OCI-M1 (cell line): ENCODE data around the gene TTLL10.
"Not testable (repeated sequence)": the region's sequence is repeated elsewhere in the genome, so short reads cannot be mapped to it uniquely, and the experiment has no call there.

Experiments
- DNase-seq: peaks from one replicate; lab custom pipeline; 2025; lab: John Stamatoyannopoulos, UW

Gene TTLL10

DNA sequence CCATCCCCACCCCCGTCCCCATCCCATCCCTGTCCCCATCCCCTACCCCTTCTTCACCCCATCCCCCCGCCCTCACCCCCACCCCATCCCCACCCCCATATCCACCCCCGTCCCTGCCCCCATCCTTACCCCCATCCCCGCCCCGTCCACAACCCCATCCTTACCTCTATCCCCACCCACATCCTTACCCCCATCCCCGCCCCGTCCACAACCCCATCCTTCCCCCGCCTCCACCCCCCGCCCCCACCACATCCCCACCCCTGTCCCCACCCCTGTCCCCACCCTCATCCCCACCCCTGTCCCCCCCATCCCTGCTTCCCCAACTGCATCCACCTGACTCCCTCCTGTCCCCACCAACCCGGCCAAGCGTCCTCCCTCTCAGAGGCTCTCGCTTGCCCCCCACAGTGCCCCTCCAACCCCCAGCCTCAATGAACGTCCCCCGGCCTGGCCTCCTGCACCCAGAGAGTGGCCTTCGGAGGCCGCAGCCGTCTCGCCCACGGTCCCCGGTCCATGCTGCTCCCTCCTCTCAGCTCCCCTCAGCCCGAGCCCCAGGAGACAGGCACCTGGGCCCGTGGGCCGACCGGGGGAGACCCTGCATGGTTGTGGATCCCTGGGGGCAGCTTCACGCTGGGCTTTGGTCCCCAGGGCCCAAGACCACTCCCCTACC is 32.3 kb upstream of the TTLL10 start:
- DNase-seq, result no peak

GRCh38 chr1:1141911-1142250 is 31.8 kb upstream of the TTLL10 start:
- DNase-seq, result no peak

- not testable (repeated sequence) for DNase-seq
Observed at GRCh38 chr1:1142352-1142751, 31.3 kb upstream of the TTLL10 start.

DNA sequence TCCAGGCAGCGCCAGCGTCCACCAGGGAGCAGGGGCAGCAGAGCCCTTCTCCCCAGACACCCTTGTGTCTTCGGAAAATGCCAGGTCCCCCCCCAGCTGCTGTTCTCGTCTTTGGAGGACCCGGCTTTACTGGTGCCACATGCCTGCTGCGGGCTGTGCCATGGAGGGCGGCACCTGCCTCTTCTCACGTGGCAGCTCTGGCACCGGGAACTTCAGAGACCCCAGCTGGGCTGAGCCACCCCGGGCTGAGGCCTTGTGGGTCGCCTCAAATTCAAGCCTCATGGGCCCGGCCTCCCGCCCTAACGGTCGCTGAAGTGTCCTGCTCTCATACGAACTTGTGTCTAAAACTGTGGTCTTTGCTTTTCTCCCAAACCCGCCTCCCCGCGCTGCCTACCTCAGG is 30.8 kb upstream of the TTLL10 start:
- DNase-seq, result no peak

- no peak for DNase-seq
Observed at GRCh38 chr1:1143636-1144035, 30.0 kb upstream of the TTLL10 start.

GRCh38 chr1:1144122-1144842 is 29.4 kb upstream of the TTLL10 start:
- DNase-seq, result no peak

DNA sequence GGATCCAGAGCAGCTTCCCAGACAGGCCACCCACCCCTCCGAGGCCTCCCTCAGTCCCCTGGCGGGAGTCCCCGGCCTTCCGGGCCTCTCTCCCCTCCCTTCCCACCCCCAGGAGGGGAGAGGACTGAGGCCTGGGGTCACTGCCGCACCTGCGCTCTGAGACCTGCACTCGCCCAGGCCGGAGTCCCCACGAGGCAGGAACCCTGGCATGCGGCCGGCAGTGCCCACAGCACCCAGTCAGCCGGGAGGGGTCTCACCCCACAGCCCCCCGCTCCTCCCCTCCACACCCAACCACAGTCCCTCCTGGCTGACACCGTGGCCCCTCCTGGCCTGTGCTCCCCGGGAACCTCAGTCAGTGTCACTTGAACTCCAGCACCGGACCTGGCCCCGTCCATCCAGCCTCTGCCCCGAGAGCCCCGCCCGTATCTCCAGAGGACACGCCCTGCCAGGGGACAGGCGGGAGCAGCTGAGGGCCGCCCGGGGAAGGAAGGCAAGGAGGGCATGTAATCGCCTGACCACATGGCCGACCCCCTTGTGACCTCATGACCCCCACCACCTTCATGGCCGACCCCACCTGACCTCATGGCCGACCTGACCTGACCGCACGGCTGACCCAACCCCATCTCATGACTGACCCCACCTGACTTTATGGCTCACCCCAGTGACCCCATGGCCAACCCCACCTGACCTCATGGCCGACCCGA is 28.7 kb upstream of the TTLL10 start:
- no peak for DNase-seq

- no peak for DNase-seq
Observed at GRCh38 chr1:1145547-1145914, 28.1 kb upstream of the TTLL10 start.

DNA sequence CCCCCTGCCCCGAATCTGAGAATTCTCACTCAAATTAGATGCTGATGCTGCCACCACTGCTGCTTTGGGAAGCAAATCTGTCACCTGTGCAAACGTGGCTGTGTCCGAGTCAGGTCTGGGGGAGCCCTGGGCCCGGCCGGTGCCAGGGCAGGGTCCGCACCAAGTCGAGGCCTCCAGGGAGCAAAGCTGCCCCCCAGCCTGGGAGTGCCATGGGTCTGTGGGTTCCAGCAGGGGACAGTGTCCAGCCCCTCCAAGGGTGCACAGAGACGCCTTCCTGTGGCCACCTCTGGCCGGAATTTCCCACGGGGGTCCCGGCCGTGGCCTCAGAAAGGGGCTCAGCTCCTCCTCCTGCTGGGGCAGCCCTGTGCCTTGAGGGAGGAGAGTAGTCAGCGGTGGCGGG is 27.7 kb upstream of the TTLL10 start:
- DNase-seq, result no peak

- DNase-seq, result no peak
Observed at GRCh38 chr1:1146596-1146995, 27.1 kb upstream of the TTLL10 start.

DNA sequence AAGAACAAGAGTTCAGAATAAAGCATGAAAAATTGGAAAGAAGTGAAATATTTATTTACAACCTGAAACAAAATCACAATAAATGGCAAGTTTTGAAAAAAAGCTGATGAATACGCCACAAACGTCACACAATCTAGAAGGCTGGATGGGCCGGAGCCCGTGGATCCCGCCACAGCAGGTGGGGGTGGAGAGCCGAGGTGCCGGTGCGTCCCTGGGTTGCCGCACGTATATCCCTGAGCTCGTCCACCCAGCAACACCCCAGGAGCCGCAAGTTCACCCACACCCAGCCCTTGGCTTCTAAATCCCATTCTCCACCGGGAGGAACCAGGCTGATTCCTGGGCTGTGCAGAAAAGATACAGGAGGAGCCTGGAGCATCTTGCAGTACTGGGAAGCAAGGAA is 25.6 kb upstream of the TTLL10 start:
- DNase-seq, result no peak

DNA sequence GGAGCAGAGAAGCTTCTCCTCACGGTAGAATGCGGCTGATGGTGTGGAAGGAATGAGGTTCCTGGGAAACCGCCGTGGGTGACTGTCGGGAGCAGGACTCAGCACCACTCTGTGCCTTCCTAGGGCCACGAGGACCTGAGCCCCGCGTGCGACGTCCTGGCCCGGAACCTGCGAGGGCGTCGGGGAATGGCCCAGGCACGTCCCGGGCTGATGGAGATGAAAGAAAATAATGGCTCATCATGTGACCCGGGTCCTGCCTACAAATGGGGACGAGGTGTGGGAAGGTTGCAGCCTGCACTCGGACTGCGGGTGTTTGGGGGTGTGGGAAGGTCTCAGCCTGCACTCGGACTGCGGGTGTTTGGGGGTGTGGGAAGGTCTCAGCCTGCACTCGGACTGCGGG is 25.1 kb upstream of the TTLL10 start:
- no peak for DNase-seq

DNA sequence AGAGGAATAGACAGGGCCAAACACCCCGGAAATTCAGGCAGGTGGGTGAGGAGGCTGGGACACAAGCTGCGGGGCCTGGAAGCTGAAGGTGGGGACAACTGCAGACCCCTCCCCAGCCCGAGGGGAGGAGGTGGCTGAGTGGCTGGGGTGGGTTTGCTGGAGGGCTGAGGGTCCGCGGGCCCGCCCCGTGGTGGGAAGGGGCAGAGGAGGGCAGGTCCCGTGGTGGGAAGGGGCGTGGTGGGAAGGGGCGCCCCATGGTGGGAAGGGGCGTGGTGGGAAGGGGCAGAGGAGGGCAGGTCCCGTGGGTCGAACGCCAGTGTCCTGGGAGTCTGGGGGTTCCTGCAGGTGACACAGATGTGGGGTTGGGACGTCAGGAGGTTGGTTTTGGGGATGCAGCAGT is 24.3 kb upstream of the TTLL10 start:
- DNase-seq, result no peak

DNA sequence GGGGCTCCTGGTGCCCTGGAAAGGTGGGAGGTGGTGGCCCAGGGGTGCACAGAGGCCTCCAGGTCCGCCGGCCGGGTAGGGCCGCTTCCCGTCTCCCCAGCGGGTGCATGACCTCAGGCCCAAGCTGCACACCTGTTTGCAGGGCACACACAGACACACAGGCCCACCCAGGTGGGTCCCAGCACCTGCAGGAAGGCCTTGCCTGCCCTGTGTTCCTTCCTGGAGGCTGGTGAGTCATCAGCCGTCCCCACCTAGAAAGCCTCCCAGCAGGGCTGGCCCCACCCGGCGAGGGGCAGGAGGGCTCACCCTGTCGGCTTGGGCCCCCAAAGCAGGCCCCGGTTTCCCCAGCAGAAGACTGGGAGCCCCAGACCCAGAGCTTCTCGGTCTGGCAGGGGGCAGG is 23.6 kb upstream of the TTLL10 start:
- no peak for DNase-seq

DNA sequence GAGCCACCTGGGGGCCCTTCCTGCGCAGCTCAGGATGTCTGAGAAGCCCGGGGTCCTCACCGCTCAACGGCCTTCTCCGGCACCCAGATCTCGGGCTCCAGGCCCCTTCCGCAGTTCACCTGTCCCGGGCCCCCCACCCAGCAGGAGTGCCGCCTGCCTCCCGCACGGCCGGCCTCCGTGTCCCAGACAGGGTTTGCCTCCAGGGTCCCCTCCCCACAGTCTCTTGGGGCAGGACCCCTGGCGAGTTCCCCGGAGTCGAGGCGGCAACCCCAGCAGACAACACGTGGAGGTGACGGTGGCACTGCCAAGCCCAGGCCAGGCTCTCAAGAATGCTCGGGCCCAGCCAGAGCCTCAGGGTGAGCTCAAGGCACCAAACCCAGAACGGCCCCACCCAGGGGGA is 22.4 kb upstream of the TTLL10 start:
- no peak for DNase-seq

DNA sequence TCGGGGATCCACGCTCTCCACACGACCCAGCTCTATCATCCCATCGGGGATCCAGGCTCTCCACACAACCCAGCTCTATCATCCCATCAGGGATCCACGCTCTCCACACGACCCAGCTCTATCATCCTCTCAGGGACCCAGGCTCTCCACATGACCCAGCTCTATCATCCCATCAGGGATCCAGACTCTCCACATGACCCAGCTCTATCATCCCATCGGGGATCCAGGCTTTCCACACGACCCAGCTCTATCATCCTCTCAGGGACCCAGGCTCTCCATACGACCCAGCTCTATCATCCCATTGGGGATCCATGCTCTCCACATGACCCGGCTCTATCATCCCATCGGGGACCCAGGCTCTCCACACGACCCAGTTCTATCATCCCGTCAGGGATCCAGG is 21.2 kb upstream of the TTLL10 start:
- not testable (repeated sequence) for DNase-seq

DNA sequence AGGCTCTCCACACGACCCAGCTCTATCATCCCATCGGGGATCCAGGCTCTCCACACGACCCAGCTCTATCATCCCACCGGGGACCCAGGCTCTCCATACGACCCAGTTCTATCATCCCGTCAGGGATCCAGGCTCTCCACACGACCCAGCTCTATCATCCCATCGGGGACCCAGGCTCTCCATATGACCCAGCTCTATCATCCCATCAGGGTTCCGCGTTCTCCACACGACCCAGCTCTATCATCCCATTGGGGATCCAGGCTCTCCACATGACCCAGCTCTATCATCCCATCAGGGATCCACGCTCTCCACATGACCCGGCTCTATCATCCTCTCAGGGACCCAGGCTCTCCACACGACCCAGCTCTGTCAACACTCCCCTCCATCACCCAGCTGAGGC is 20.5 kb upstream of the TTLL10 start:
- DNase-seq, result not testable (repeated sequence)

DNA sequence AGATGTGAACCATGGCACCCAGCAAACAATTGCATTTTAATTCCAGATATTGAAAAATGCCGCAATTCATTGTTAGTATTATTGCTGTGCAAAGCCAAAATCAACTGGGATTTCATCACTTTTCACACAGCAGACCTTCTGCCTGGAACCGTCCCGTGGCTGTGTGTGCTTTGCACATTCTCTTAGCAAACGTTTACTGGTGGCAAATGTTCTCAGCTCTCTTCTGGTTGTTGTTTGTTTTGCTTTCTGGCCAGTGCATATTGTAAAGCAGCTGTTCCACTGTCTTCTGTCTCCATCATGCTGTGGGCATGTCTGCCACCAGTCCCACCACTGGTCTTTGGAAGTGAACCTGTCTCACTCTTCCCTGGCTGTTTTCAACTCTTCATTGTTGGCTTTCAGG is 19.8 kb upstream of the TTLL10 start:
- no peak for DNase-seq

- no peak for DNase-seq
Observed at GRCh38 chr1:1155258-1155657, 18.4 kb upstream of the TTLL10 start.

GRCh38 chr1:1156140-1157032 is 17.3 kb upstream of the TTLL10 start:
- no peak for DNase-seq

- DNase-seq, result no peak
Observed at GRCh38 chr1:1157033-1157365, 16.7 kb upstream of the TTLL10 start.

GRCh38 chr1:1157426-1157913 is 16.2 kb upstream of the TTLL10 start:
- DNase-seq, result peak; percentile 76
